SK-N-SH (cell line): ENCODE data around the gene SPDYC. TPM values are rescaled to one million over a fixed set of nuclear protein-coding genes. Genes with fewer than 3 reads are reported as not detected.

Experiments
- CTCF ChIA-PET: fragments of 300-600, 350-600 bp; formaldehyde crosslinking; extraction: SDS; loops from one replicate; lab custom pipeline; 2021; lab: Yijun Ruan, JAX
- POLR2A ChIA-PET: fragments of 350-600 bp; sonication (Branson Sonifier 250); formaldehyde crosslinking; extraction: SDS; loops from one replicate; lab custom pipeline; 2020; ENCODE audit warnings: antibody characterized with exemption, inconsistent platforms; lab: Yijun Ruan, JAX
- DNase-seq: peaks from one replicate; pipeline ENCODE4 v3.0.0; 2012
- H2AFZ ChIP-seq: fragments of 200-600 bp; sonication (generic); 2 replicates; pipeline ENCODE4 v1.8.1; 2016; ENCODE audit warnings: antibody characterized with exemption, mild to moderate bottlenecking, low read depth
- H3F3A ChIP-seq: fragments of 200-600 bp; sonication (generic); replicated peaks from 2 replicates; pipeline ENCODE3; 2016; ENCODE audit warnings: antibody characterized with exemption, mild to moderate bottlenecking; ENCODE audit not compliant: insufficient read depth
- H3K27ac ChIP-seq, 2 experiments: fragments of 200-500 bp in 1 of 2; fragments of 200-600 bp in 1 of 2; sonication (Bioruptor generic) in 1 of 2; sonication (generic), shearing (Covaris generic) in 1 of 2; 2 replicates each; pipeline versions ENCODE4 v1.5.1 to v1.6.1; 2014 to 2016; ENCODE audit warnings: low read depth in 2 of 2, inconsistent platforms in 1 of 2, low read length in 1 of 2, mild to moderate bottlenecking in 1 of 2, mixed read lengths in 1 of 2
- H3K27me3 ChIP-seq: fragments of 200-600 bp; sonication (generic), shearing (Covaris generic); 2 replicates; pipeline ENCODE4 v1.6.1; 2016; ENCODE audit warnings: mixed run types; ENCODE audit not compliant: insufficient read depth
- H3K36me3 ChIP-seq, 2 experiments: fragments of 200-500 bp in 1 of 2; fragments of 200-600 bp in 1 of 2; sonication (Bioruptor generic) in 1 of 2; sonication (generic) in 1 of 2; replicated peaks in 1 of 2; 2 replicates each; pipeline versions ENCODE3 to v1.5.1; 2014 to 2016; ENCODE audit warnings: low read length in 1 of 2, mild to moderate bottlenecking in 1 of 2; ENCODE audit not compliant: insufficient read depth in 2 of 2, control insufficient read depth in 1 of 2
- H3K4me1 ChIP-seq, 2 experiments: fragments of 200-500 bp in 1 of 2; fragments of 200-600 bp in 1 of 2; sonication (Bioruptor generic) in 1 of 2; sonication (generic), shearing (Covaris generic) in 1 of 2; 2 replicates each; pipeline versions ENCODE4 v1.5.1 to v1.6.1; 2014 to 2016; ENCODE audit warnings: low read depth in 1 of 2, low read length in 1 of 2, mixed run types in 1 of 2; ENCODE audit not compliant: insufficient read depth in 2 of 2, control insufficient read depth in 1 of 2
- H3K4me2 ChIP-seq: fragments of 200-600 bp; sonication (generic), shearing (Covaris generic); 2 replicates; pipeline ENCODE4 v1.6.1; 2017; ENCODE audit warnings: mixed run types
- H3K4me3 ChIP-seq, 2 experiments: fragments of 200-500 bp in 1 of 2; fragments of 200-600 bp in 1 of 2; sonication (Bioruptor generic) in 1 of 2; sonication (generic), shearing (Covaris generic) in 1 of 2; 2 replicates each; pipeline versions ENCODE4 v1.5.1 to v1.8.1; 2014 to 2016; ENCODE audit warnings: low read depth in 2 of 2, inconsistent platforms in 1 of 2, low read length in 1 of 2, mild to moderate bottlenecking in 1 of 2, mixed read lengths in 1 of 2, moderate library complexity in 1 of 2
- H3K79me2 ChIP-seq: fragments of 200-600 bp; sonication (generic); 2 replicates; pipeline ENCODE4 v1.8.1; 2017; ENCODE audit warnings: mild to moderate bottlenecking; ENCODE audit not compliant: insufficient read depth
- H3K9ac ChIP-seq: fragments of 200-600 bp; sonication (generic); 2 replicates; pipeline ENCODE4 v1.6.1; 2017; ENCODE audit warnings: mixed run types
- H3K9me2 ChIP-seq: fragments of 200-600 bp; sonication (generic); 2 replicates; pipeline ENCODE4 v1.6.1; 2017; ENCODE audit warnings: mixed run types
- H3K9me3 ChIP-seq: fragments of 200-600 bp; sonication (generic); 2 replicates; pipeline ENCODE4 v1.6.1; 2017; ENCODE audit warnings: mixed run types, mild to moderate bottlenecking, moderate library complexity
- H4K20me1 ChIP-seq: fragments of 200-600 bp; sonication (generic); 2 replicates; pipeline ENCODE4 v1.6.1; 2017; ENCODE audit warnings: mild to moderate bottlenecking, mixed run types; ENCODE audit not compliant: insufficient read depth
- ELF1 ChIP-seq: IDR thresholded peaks from 2 replicates; pipeline ENCODE4 v1.4.0; 2012
- EP300 ChIP-seq, 2 experiments: IDR thresholded peaks; 2 replicates each; pipeline versions ENCODE4 v1.4.0 to v1.6.1; 2012; ENCODE audit warnings: borderline replicate concordance in 1 of 2, low read depth in 1 of 2, low read length in 1 of 2
- EZH2phosphoT487 ChIP-seq: fragments of 200-600 bp; sonication (generic); IDR thresholded peaks from 2 replicates; pipeline ENCODE4 v1.6.1; 2017; ENCODE audit warnings: low read depth, mixed run types, mild to moderate bottlenecking, antibody characterized with exemption, moderate library complexity, borderline replicate concordance
- FOSL2 ChIP-seq: IDR thresholded peaks from 2 replicates; pipeline ENCODE4 v1.4.0; 2012; ENCODE audit warnings: low read depth, mild to moderate bottlenecking, moderate library complexity, borderline replicate concordance
- FOXJ3 ChIP-seq: sonication (generic); formaldehyde crosslinking; IDR thresholded peaks from 2 replicates; pipeline ENCODE4 v1.5.1; 2020; ENCODE audit warnings: mild to moderate bottlenecking, missing genetic modification reagents
- FOXM1 ChIP-seq: IDR thresholded peaks from 2 replicates; pipeline ENCODE4 v1.4.0; 2012; ENCODE audit warnings: low read depth, mild to moderate bottlenecking
- GATA2 ChIP-seq: sonication (generic); formaldehyde crosslinking; IDR thresholded peaks from 2 replicates; pipeline ENCODE4 v1.5.0; 2020; ENCODE audit warnings: mild to moderate bottlenecking, missing genetic modification reagents
- IRF3 ChIP-seq: fragments of 150-350 bp; IDR thresholded peaks from 2 replicates; pipeline ENCODE4 v1.6.1; 2016; ENCODE audit warnings: mild to moderate bottlenecking, low read depth, low read length
- JUND ChIP-seq: IDR thresholded peaks from 2 replicates; pipeline ENCODE4 v1.4.0; 2012
- MEF2A ChIP-seq: IDR thresholded peaks from 2 replicates; pipeline ENCODE4 v1.4.0; 2012; ENCODE audit warnings: low read depth, borderline replicate concordance
- MXI1 ChIP-seq: IDR thresholded peaks from 2 replicates; pipeline ENCODE4 v1.6.1; 2012; ENCODE audit warnings: mild to moderate bottlenecking, low read depth, low read length, improper control_type of control experiment
- POLR2AphosphoS5 ChIP-seq: IDR thresholded peaks from 2 replicates; pipeline ENCODE4 v1.6.1; 2012; ENCODE audit warnings: low read depth, low read length
- RAD21 ChIP-seq: IDR thresholded peaks from 2 replicates; pipeline ENCODE4 v1.6.1; 2012; ENCODE audit warnings: mild to moderate bottlenecking, low read length
- RFX5 ChIP-seq: IDR thresholded peaks from 2 replicates; pipeline ENCODE4 v1.6.1; 2012; ENCODE audit warnings: mild to moderate bottlenecking, improper control_type of control experiment, low read length
- TAF1 ChIP-seq: IDR thresholded peaks from 2 replicates; pipeline ENCODE4 v1.6.1; 2012; ENCODE audit warnings: low read depth, mild to moderate bottlenecking, low read length, moderate library complexity, borderline replicate concordance
- TCF12 ChIP-seq: IDR thresholded peaks from 2 replicates; pipeline ENCODE4 v1.4.0; 2012
- TEAD4 ChIP-seq: IDR thresholded peaks from 2 replicates; pipeline ENCODE4 v1.4.0; 2012; ENCODE audit warnings: mild to moderate bottlenecking, borderline replicate concordance; ENCODE audit not compliant: insufficient read depth
- USF1 ChIP-seq: IDR thresholded peaks from 2 replicates; pipeline ENCODE4 v1.4.0; 2012; ENCODE audit warnings: low read depth, borderline replicate concordance
- USF2 ChIP-seq: fragments of 150-350 bp; IDR thresholded peaks from 2 replicates; pipeline ENCODE4 v1.6.1; 2017; ENCODE audit warnings: antibody characterized with exemption, low read length, low read depth, borderline replicate concordance
- WGBS: methylation state at CpG from one replicate; pipeline ENCODE4 v1.1.6; 2017; ENCODE audit warnings: low lambda C conversion rate; 5-methylcytosine and 5-hydroxymethylcytosine counted together
- polyA plus RNA-seq, 3 experiments: library from polyadenylated mRNA; depleted of rRNA; stranded (reverse); fragments of >200 nt; gene quantifications; 2 replicates each; pipeline ENCODE4 v1.2.3, GENCODE V29; 2012

SPDYC gene
- polyA plus RNA-seq, 1 of the 3 experiments (the other 2 are of a cell fraction): not detected

- H2AFZ ChIP-seq: no peak overlapping the region
- no peaks in the 10 kb centered on the region for H4K20me1 ChIP-seq
- 87% methylated on average over 10 of the region's 20 CpGs for WGBS
- no peak overlapping the region for H3K4me2 ChIP-seq
- H3K9ac ChIP-seq: no peak overlapping the region
- no peak for TF ChIP-seq FOXJ3
- TF ChIP-seq RAD21: no peak
- no peak for TF ChIP-seq TAF1
- TF ChIP-seq FOXM1: no peak
- TF ChIP-seq IRF3: no peak
- no peak for TF ChIP-seq MEF2A
- TF ChIP-seq FOSL2: no peak
- TF ChIP-seq EP300 (IDR thresholded peaks at IDR 0.05; ENCODE audit: borderline replicate concordance in 1 of 2, low read depth in 1 of 2, low read length in 1 of 2): no peak
- TF ChIP-seq EZH2phosphoT487: no peak
- TF ChIP-seq TEAD4: no peak
- no peak for TF ChIP-seq POLR2AphosphoS5
- no peak for TF ChIP-seq USF2
- TF ChIP-seq GATA2 (CRISPR knock-in tag): no peak
- TF ChIP-seq TCF12: no peak
- no peak for TF ChIP-seq JUND
- no peak for TF ChIP-seq RFX5
- no peak for TF ChIP-seq MXI1
- TF ChIP-seq USF1: no peak
- no peak for TF ChIP-seq ELF1
- TF ChIP-seq, all 33 proteins: peak for 0
- H3K27me3 ChIP-seq: no peaks in the 10 kb centered on the region
- ChIA-PET POLR2A (interaction anchor here (1.1 kb wide), 1 partner anchor 10 kb away, joined by 3 read pairs; no protein-coding TSS in a partner anchor), CTCF (interaction anchor here (1.0 to 2.0 kb wide), 2 partner anchors 35 to 120 kb away, joined by 3 to 10 read pairs; no protein-coding TSS in a partner anchor)
- no peaks in the 10 kb centered on the region for H3K9me3 ChIP-seq
- H3F3A ChIP-seq: no peaks in the 10 kb centered on the region
- no peak overlapping the region for H3K4me3 ChIP-seq
- H3K27ac ChIP-seq: no peak overlapping the region
- peaks cover 17 to 46% of the 10 kb centered on the region in 2 experiments for H3K36me3 ChIP-seq
- H3K9me2 ChIP-seq: no peaks in the 10 kb centered on the region
- no peak for DNase-seq
- no peaks in the 10 kb centered on the region for H3K79me2 ChIP-seq
- H3K4me1 ChIP-seq: no peaks in the 10 kb centered on the region
These were observed 39.8 kb downstream of the SPDYC start for GRCh38 chr11:65209711-65210360.
